HFFc6 (cell line): ENCODE data around the gene GALNT5. TPM values are rescaled to one million over a fixed set of nuclear protein-coding genes. Genes with fewer than 3 reads are reported as not detected.

Experiments used
- DNase-seq: peaks from one replicate; pipeline ENCODE4 v3.0.0-alpha.2; 2018
- H3K27ac Mint-ChIP-seq: 2 replicates; pipeline ENCODE4 v1.8.0; 2020; ENCODE audit warnings: mild to moderate bottlenecking, mixed read lengths
- H3K27me3 Mint-ChIP-seq: 2 replicates; pipeline ENCODE4 v1.8.0; 2021; ENCODE audit warnings: mild to moderate bottlenecking, moderate library complexity, mixed read lengths; ENCODE audit not compliant: insufficient read depth
- H3K36me3 Mint-ChIP-seq: 2 replicates; pipeline ENCODE4 v1.8.0; 2021; ENCODE audit warnings: low read depth, mixed read lengths
- H3K4me1 Mint-ChIP-seq: 2 replicates; pipeline ENCODE4 v1.8.0; 2020; ENCODE audit warnings: low read depth, mixed read lengths
- H3K4me3 Mint-ChIP-seq: 2 replicates; pipeline ENCODE4 v1.8.0; 2020; ENCODE audit warnings: mild to moderate bottlenecking, moderate library complexity, mixed read lengths
- H3K9me3 Mint-ChIP-seq: 2 replicates; pipeline ENCODE4 v1.8.0; 2020; ENCODE audit warnings: mild to moderate bottlenecking, mixed read lengths
- long read RNA-seq: library from polyadenylated mRNA; unstranded; transcript quantifications from one replicate; pipeline ENCODE4 v2.0.0, GENCODE V29; 2019
- total RNA-seq, 6 experiments: library from RNA; stranded (reverse); fragmentation: NEBNext Ultra II Directional; extraction: Animal tissue kit (Norgen Biotek cat#: 25700); gene quantifications; 2 replicates in 1 of 6; 3 replicates in 5 of 6; pipeline ENCODE4 v1.2.3, GENCODE V29; 2021
- TF ChIP-seq, protein P1 (sequence below): fragments of 200-600 bp; sonication (generic); IDR thresholded peaks from 2 replicates; pipeline ENCODE4 v1.5.0; 2021; ENCODE audit warnings: antibody characterized with exemption, mild to moderate bottlenecking

Gene GALNT5
- 10 to 100 TPM; 27.6 to 70.0 (median 63.0) TPM for total RNA-seq
- long read RNA-seq, full-length matches to known transcripts: 37 of 53 reads
- long read RNA-seq, partial matches to known transcripts: 8 of 53 reads
- long read RNA-seq, other reads (novel, unspliced or antisense): 8 of 53 reads

- H3K27me3 Mint-ChIP-seq: no peaks in the 10 kb centered on the region
- peaks cover 79% of the 10 kb centered on the region for H3K4me1 Mint-ChIP-seq
- peaks cover 28% of the 10 kb centered on the region for H3K36me3 Mint-ChIP-seq
- H3K4me3 Mint-ChIP-seq: peak within 1 kb of the TSS; percentile 89
- peak; percentile 41 for DNase-seq
- TF ChIP-seq, protein P1, sequence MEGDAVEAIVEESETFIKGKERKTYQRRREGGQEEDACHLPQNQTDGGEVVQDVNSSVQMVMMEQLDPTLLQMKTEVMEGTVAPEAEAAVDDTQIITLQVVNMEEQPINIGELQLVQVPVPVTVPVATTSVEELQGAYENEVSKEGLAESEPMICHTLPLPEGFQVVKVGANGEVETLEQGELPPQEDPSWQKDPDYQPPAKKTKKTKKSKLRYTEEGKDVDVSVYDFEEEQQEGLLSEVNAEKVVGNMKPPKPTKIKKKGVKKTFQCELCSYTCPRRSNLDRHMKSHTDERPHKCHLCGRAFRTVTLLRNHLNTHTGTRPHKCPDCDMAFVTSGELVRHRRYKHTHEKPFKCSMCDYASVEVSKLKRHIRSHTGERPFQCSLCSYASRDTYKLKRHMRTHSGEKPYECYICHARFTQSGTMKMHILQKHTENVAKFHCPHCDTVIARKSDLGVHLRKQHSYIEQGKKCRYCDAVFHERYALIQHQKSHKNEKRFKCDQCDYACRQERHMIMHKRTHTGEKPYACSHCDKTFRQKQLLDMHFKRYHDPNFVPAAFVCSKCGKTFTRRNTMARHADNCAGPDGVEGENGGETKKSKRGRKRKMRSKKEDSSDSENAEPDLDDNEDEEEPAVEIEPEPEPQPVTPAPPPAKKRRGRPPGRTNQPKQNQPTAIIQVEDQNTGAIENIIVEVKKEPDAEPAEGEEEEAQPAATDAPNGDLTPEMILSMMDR: no peak
- H3K9me3 Mint-ChIP-seq: no peaks in the 10 kb centered on the region
- peak within 1 kb of the TSS; percentile 92 for H3K27ac Mint-ChIP-seq
Measured at GRCh38 chr2:157257312-157258252, at the start of gene GALNT5. TSS of gene GALNT5 (plus strand) at chr2:157257705. CDS start at chr2:157258083, 378 bp downstream.

DNA sequence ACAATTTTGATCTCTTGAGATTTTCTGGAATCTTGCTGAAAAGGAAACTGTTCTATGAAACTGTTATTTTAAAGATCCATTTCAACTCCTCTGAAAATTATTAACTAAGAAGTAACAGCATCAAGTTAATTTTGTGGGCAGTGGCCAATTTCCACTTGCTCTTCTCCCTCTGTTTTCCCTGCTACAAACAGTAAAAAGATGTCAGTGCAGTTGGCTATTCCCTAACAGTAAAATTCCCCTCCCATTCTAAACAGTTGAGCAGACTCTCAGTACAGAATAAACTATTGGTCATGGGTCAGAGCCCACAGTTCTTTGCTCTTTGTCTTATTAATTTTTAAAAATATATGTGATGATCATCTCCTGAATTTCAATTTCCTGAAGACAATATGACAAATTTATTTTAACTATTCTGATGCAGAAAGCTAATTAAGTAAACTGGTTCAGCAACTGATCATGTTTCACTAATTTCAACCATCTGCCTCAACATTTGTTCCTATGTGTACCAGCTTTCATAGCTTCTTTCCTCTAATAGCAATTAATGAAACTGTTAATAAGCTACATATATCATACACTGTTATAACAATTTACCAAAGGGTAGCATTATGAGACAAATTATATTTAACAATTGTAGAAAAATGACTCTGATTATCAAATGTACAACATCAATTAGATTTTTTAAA, 41.1 kb upstream of the GALNT5 start:
- H3K27ac Mint-ChIP-seq: no peak overlapping the region
- no peak for DNase-seq
- H3K4me3 Mint-ChIP-seq: no peak overlapping the region
- TF ChIP-seq, protein P1: no peak
- no peaks in the 10 kb centered on the region for H3K4me1 Mint-ChIP-seq
- no peaks in the 10 kb centered on the region for H3K9me3 Mint-ChIP-seq
- H3K27me3 Mint-ChIP-seq: no peaks in the 10 kb centered on the region
- H3K36me3 Mint-ChIP-seq: no peaks in the 10 kb centered on the region

GRCh38 chr2:157217409-157217808, 40.1 kb upstream of the GALNT5 start:
- no peaks in the 10 kb centered on the region for H3K27me3 Mint-ChIP-seq
- no peak overlapping the region for H3K4me3 Mint-ChIP-seq
- no peaks in the 10 kb centered on the region for H3K4me1 Mint-ChIP-seq

GRCh38 chr2:157218911-157219310, 38.6 kb upstream of the GALNT5 start:
- Mint-ChIP-seq H3K27ac (no peak overlapping the region), H3K36me3 (no peaks in the 10 kb centered on the region), H3K4me1 (no peaks in the 10 kb centered on the region), H3K9me3 (no peaks in the 10 kb centered on the region), H3K4me3 (no peak overlapping the region), H3K27me3 (no peaks in the 10 kb centered on the region)
- no peak for DNase-seq
- TF ChIP-seq, protein P1: no peak

More at GRCh38 chr2:157217409-157217808, 40.1 kb upstream of the GALNT5 start:
- DNase-seq: no peak
- Mint-ChIP-seq H3K36me3 (no peaks in the 10 kb centered on the region), H3K27ac (no peak overlapping the region), H3K9me3 (no peaks in the 10 kb centered on the region)
- TF ChIP-seq, protein P1: no peak

GRCh38 chr2:157220502-157220901, 37.0 kb upstream of the GALNT5 start:
- no peaks in the 10 kb centered on the region for H3K27me3 Mint-ChIP-seq
- DNase-seq: no peak
- H3K4me3 Mint-ChIP-seq: no peak overlapping the region
- H3K9me3 Mint-ChIP-seq: no peaks in the 10 kb centered on the region
- no peaks in the 10 kb centered on the region for H3K4me1 Mint-ChIP-seq
- H3K27ac Mint-ChIP-seq: no peak overlapping the region
- no peaks in the 10 kb centered on the region for H3K36me3 Mint-ChIP-seq
- TF ChIP-seq, protein P1: no peak
